ENCODE measurements around the gene TFAP2B.
A peak's percentile ranks its signal among the peaks of the same experiment; 100 is the strongest.

Gene TFAP2B

DNA sequence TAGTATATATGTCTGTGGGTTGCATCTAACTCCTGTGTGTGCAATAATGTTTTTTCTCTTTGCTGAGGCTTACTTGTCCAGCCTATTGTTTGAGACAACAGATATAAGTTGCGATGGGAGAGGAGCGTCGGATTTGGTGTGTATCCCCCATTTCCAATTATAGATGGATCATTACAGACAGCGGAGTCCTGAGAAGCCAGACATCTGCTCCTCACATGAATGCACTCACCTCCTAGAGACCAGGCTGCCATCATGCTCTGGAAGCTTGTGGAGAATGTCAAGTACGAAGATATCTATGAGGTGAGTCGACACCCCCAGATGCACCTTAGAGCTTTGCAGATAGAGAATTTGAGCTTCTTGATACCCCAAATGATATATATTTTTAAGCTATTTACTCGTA lies at the start of gene TFAP2B:
TSS of gene TFAP2B (plus strand) at position 199 of the 400 bp plus-strand sequence. CDS start at position 220, 21 bp downstream.
- no peak for DNase-seq

DNA sequence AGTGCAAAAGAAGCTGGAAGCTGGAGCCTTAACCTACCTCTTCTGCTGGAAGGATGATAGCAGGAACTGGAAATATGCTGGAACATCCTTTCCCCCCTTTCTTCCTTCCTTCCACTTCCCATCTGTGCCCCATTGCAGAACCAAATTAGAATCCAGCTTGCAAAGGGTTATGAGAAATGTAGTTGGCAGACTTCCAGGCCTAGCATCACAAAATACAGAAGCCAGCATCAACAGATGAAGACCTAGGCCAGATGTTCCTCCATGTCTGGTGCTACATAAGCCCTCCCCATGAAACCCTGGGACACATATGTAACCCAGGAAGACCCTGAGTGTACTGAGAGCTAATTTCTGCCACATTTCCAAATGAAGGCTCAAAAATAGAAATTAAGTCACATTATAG lies 40.0 kb upstream of the TFAP2B start:
- no peak for DNase-seq

- DNase-seq: no peak
Measured at GRCh38 chr6:50780382-50780781, 38.3 kb upstream of the TFAP2B start.

DNA sequence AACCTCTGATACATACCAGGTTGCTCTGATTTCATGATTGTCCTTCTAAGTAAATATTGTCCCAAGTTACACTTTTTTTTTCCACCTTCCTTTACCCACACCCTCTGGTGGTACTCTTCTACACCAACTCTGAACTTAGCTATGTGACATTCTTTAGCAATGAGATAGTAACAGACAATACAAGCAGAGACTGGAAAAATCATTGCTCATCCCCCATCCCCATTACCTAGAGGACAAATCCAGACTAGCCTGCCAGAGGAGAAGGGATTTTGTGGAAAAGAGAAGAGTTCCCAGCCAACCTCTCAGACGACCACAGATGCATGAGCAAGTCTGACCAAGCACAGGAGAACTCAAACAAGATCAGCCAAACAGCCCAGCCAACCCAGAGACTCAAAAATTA lies 32.8 kb upstream of the TFAP2B start:
- DNase-seq: no peak

DNA sequence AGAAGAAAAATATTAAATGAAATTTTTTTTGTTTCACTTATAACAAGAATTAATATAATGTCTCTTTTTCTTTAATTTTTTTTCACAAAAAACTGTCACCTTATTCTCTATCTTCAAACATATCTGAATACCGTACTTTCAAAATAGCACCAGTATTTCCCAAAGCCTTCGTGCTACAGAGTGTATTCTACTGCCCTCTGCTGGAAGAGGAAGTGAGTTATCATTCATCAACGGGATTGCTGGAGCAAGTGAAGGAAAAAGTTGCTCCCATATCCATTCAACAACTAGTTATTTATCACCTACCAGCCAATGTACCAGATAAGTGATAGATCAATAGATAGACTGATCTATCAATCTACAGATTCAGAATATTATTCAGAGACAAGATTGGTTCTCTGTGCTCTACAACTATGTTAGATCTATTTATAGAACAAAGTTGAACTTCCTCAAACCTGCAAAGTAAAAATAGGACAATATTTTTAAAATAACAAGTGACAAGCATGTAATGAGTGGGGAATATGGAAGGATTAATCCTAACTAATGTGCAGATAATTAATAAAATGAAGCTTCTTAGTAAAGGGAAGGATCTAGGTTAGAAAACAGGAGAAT lies 26.7 kb upstream of the TFAP2B start:
- DNase-seq: no peak

DNA sequence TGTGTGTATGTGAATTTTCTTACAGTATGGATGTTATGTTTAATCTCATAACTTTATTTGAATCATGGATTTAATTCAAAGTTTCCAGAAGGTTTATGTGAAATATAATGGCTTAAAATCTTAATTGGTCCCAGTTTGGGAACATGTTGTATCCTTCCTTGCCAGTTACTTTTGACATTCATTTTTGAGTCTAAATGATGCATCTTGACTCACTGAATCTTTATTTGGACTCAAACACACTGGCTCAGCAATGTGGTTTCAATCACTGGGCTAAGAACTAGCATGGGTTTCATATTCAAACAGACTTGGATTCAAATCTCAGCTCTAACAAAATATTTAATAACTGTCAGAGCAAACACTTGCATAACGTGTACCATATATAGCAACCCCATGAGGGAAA lies 25.9 kb upstream of the TFAP2B start:
- no peak for DNase-seq

GRCh38 chr6:50795574-50795973 lies 23.1 kb upstream of the TFAP2B start:
- DNase-seq: no peak

GRCh38 chr6:50804283-50804682 lies 14.4 kb upstream of the TFAP2B start:
- DNase-seq: no peak

GRCh38 chr6:50807035-50807434 lies 11.6 kb upstream of the TFAP2B start:
- no peak for DNase-seq

GRCh38 chr6:50815436-50816114 lies 3.1 kb upstream of the TFAP2B start:
- DNase-seq: no peak

GRCh38 chr6:50816115-50816675 lies 2.5 kb upstream of the TFAP2B start:
- peak; percentile 26 to 45 for DNase-seq

DNA sequence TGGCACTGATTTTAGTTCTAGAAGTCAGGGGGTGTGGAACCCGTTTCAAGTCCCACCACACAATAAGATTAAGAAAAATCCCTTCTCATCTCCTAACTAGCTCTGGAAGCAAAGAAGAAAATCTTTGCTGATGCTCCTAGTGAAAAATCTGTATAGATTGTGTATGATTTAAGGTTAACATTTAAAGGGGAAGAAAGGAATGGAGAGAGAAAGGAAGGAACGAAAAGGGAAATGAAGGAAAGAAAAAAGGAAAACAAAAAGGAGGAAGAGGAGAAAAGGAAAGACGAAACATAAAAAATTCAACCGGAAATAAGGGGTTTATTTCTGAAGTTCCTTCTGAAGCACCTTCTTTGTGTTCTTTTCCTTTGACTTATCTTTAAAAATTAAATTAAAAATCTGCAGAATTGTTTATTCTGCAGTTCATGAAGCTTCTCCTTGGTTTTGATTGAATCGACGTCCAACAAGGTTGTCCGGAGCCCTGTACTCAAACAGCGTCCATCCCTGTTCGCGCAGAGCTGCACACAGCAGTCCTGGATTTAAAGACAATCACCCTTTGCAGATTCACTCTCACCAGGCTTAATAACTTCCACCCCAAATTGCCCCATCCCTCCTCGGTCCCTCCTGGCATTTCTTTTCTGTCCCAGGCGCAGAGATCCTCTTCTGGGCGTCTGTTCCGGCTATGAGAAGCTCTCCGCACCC lies 1.6 kb upstream of the TFAP2B start:
- no peak for DNase-seq

DNA sequence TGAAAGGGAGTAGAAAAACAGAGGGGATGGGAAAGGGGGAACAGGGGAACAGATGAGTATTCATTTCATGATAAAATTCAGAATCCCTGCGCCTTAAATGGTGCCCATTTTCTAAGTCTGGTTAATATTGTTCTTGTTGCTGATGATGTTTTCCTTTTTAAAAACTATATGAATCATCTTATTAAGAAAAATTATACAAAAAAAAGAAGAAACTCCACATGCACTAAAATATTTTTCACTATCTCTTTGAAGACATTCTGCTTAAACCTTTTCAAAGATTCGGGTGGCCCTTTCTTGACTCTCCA lies 1.1 kb upstream of the TFAP2B start:
- no peak for DNase-seq

- no peak for DNase-seq
Measured at GRCh38 chr6:50818020-50818419, 651 bp upstream of the TFAP2B start.

DNA sequence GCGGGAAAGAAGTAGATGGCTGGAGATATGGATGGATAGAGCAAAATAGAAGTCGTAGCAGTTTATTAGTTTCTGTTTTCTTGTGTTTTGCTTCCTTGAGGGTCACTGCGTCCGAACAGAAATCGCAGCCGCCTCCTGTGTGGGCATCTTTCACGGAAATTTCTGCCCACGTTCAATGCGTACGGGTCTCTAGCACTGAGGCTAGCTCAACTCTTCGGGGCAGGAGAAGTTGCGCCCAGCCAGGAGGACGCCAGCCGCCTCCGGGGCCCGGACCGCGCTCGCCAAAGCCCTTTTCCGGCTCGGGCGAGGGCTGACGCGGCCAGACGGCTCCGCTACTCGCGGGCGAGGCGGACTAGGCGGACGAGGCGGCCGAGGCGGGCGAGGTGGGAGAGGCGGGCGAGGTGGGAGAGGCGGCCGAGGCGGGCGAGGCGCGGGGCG lies 814 bp downstream of the TFAP2B start:
- no peak for DNase-seq

GRCh38 chr6:50819904-50820868 lies 1.5 kb downstream of the TFAP2B start:
- no peak for DNase-seq

GRCh38 chr6:50820869-50821264 lies 2.2 kb downstream of the TFAP2B start:
- no peak for DNase-seq

GRCh38 chr6:50821441-50822077 lies 2.9 kb downstream of the TFAP2B start:
- no peak for DNase-seq

DNA sequence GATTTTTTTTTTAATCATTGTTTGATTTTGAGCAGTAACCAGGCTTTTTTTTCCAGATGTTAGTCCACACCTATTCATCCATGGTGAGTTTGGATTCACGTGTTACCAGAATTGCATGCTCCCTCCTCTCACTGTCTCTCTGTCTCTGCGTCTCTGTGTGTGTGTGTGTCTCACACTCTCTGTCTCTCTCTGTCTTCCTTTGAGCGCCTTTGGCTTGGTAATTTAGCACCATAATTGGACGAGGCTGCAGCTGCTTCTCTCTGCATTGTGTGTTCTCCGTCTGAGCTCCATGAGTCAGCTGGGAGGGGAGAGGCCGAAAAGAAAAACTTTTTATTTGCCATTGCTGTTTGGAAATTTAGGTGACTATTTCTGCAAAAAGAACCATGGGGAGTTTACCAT lies 3.4 kb downstream of the TFAP2B start:
- no peak for DNase-seq

DNA sequence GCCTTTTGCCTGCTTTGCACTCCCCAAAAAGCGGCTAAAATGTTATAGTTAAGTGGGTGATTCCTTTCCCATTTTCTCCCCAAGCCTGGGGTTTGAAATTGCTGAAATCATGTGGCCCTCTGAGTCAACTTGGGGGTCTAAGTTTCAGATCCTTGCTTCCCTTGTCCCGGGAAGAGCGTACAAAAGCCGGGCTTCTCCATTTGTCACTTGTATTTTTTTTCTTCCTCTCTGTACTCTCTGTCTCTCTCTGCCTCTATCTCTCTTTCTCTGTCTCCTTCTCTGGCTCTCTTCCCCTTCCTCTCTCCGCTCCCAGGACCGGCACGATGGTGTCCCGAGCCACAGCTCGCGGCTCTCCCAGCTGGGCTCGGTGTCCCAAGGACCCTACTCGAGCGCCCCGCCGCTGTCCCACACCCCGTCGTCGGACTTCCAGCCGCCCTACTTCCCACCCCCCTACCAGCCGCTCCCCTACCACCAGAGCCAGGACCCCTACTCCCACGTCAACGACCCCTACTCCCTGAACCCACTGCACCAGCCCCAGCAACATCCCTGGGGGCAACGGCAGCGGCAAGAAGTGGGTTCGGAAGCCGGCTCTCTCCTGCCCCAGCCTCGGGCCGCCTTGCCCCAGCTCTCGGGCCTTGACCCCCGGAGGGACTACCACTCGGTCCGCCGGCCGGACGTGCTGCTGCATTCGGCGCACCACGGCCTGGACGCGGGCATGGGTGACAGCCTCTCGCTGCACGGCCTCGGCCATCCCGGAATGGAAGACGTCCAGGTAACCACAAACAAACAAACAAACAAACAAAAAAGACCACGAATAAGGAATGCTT lies 4.6 kb downstream of the TFAP2B start:
- no peak for DNase-seq

DNA sequence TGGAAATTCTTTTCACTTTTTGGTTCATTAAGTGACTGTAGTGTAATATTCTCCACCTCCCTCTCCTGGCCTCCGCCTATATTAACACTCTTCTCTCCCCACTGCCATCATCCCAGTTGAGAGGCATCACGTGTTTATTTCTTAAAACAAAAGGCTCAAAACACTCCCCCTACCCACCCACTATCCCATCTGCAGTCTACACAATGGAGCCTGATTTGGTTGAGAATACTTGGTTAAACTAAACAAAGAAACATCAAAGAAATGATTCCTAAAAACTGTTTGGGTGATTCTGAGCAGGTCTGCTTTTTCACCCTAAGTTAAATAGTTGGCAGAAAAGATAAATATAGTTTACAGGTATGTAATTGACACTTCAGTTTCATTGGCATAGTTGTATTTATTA lies 5.9 kb downstream of the TFAP2B start:
- DNase-seq: no peak

All from stimulated activated CD4-positive, alpha-beta T cell treated with anti-CD3 and anti-CD28 coated beads, Interleukin-4, amount 100 ng/mL, for 4 hours (primary cell).